NOMO-1 (cell line): ENCODE data around the gene ANKRD23.

Source experiments
- DNase-seq, 2 experiments: peaks; one replicate each; lab custom pipeline; 2025; ENCODE audit not compliant: unreplicated experiment in 2 of 2; lab: John Stamatoyannopoulos, UW

Gene ANKRD23

GRCh38 chr2:96864343-96865091, 20.7 kb upstream of the ANKRD23 start:
- DNase-seq = no peak

DNA sequence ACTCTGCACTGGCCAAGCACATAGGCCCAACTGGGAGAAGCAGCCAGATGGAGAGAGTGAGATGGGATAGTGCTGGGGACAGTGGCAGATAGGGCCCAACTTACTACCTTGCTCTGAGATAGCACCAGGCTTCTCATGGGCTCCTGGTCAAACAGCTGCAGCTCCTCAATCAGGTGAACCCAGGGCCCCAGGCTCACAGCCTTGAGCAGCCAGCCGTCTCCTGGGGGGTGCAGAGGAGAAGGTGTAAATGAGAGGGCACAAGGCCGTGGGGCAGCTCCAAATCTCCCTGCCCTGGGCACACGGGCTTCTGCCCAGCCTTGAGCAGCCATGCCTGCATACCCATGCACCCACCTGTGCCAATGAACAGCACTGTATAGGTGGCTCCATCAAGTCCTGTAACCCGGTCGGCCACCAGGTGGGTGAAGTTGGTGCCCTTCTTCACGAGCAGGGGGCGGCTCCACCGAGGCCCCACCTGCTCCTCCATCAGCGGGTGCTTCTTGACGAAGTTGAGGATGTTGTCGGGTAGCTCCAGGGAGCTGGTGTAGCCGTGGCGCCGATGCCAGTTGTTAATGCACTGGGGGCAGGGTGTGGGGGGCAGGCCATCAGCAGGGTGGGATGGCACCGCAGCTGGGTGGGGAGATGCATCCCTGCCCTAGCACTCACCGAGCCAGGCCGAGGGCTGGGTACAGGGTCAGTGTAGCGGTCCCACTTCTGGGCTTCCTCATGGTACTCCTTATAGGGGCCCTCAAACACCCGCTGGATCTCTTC, 19.9 kb upstream of the ANKRD23 start:
- no peak for DNase-seq

DNA sequence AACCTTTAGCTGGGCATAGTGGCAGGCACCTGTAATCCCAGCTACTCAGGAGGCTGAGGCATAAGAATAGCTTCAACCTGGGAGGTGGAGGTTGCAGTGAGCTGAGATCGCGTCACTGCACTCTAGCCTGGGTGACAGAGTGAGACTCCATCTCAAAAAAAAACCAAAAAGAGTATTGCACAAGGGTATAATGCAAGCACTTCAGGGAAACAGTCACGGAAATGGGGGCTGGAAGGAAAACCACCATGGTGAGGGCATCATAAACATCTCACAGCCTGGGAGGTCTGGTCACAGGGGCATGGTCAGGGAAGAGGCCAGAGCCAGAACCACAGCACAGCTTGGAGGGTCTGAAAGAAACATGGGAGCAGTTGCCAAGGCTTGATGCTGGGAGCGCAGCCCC, 19.2 kb upstream of the ANKRD23 start:
- peak; percentile 21 to 31 for DNase-seq

DNA sequence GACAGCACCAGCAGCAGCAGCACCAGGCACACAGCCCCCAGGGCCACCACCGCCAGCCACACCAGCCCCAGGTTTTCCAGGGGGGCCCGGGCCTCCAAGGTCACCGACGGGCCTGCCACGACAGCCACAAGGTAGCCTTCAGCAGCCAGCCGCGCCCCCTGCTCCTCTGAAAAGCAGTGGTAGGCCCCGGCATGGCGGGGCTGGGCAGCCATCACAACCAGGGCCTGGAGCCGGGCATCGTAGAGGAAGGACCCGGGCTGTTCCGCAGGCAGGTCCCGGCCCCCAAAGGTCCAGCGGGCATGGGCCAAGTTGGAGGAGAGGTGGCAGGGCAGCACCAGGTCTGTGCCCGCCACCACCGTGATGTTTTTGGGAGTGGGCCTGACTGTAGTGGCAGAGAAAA, 17.3 kb upstream of the ANKRD23 start:
- no peak for DNase-seq

- DNase-seq = no peak
Observed at GRCh38 chr2:96860065-96861029, 16.5 kb upstream of the ANKRD23 start.

DNA sequence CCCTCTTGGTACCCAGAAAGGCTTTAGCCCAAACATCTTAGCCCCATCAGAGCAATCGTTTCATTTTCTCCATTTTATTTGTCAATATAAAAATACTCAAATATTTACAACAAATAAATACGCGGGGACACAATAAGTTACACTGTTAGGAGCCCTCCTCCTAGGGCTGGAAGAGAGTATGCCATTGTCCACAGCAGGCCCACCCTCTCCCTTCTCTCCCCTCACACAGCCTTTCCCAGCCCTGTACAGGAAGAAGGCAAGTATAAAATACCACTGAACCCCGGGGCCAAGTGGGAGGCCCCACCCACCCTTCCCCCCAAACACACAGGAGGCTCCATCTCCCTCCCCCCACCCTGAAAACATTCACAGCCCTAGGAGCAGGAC, 15.9 kb upstream of the ANKRD23 start:
- DNase-seq = no peak

DNA sequence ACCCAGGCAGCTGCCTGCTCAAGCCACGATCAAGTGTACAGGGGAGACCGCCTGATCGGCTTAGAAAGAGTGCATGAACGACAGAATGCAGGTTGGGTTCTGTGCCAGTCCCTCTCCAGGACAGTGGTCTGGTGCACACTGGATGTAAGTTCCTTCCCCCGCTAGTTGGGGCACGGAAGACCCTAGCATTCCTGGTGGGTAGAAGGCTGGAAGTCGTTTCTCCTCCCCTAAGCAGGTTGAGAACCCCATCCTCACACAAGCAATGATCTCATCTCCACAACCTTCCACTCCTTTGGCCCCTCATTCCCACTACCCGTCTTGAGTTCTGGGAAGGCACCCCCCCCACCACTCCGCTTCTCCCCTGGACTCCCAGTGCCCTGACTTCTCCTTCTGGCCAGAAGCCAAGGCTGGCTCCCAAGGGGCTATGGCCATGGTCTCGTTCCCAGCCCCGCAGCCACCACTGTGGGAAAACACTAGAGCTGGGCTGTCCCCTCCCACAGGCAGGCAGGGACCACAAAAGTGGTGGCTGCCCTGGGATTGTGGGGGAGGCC, 15.4 kb upstream of the ANKRD23 start:
- no peak for DNase-seq

DNA sequence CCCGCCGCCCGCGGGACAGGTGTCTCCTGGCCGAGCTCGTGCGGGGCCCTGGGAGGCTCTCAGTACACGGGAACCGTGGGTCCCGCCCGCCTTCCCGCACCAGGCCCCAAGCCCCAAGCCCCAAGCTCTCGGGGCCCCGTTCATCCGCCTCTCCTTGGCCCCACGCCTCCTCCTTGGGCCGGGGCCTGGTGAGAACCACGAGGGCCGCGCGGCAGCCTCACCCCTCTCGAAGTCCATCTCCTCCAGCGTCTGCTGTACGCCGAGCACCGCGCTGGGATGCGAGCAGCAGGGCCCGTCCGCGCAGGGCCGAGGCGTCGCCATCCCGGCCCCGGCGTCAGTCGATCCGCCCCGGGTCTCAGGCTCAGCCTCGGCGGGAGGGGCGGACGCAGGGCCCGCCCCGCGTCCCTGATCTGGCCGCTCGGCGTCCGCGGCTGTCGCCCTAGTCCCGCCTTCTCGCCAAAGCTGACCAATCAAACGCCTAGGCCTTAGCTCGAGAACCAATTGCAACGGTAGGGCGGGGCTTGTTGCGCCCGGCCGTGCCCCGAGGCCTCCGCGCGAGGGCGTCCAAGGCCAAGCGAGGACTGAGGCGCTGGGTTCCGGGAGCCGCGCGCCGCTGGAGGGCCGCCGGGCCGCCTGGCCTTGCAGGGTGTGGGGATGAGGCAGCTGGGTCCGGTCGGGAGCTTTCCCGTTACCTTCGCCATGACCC, 14.0 kb upstream of the ANKRD23 start, which contains the start of gene ANKRD39:
Gene ANKRD39, minus strand, starts transcription at position 350 of the 706 bp plus-strand sequence. Its CDS starts 29 bp downstream, at position 321.
- peak; percentile 99 to 100 for DNase-seq

DNA sequence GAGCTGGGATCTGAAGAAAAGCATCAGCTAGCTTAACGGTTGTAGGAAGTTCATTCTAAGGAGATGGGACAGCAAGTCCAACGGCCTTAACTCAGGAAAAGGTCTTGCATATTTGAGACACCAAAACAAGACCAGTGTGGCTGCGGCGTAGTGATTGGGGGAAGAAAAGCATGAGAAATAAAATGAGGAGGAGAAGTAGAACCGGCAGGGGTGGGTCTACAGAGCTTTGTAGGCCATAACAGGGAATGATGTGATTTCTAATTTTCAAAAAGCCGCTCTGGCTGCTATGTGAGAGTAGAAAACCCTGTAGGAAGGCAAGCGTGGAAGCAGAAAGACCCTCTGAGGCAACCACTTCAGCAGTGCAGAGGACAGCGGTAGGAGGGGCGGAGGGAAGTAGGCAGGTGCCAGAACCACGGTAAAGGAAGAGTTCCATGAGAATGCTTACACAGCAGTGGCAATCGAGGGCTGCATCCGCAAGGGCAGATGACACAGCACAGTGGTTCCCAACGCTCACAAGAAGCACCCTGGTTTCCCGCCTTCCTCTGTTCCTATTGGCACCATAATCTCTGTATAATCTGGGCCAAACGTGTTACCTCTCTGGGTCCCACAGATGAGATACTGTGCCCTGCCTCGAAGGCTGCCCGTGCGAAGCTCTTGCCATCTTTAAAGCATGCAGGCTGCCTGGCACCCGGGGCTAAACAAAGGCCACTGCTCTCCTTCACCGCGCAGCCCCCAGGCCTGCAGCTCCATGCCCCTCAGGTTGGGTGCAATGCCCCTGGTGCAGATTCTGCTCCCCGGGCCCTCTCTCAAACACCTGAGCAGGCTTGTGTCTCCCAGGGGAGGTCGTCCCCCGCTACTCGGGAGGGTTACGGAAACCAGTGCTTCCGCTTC, 13.2 kb upstream of the ANKRD23 start:
- DNase-seq = peak; percentile 19 to 27

DNA sequence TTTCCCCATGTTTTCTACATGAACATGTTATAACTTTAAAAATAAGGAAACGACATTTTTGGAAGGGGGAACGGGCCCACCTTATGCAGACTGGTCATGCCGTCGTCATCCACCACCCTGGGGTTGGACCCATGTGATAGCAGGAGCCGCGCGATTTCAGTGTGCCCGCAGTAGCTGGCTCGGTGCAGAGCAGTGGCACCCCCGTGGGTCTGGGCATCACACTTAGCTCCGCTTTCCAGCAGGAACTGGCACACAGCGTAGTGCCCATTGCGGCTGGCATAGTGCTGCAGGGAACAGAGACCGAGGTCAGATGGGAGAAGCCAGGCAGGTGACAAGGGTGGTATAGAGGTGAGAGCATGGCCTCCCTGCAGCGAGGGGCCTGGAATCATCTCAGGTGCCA, 9.5 kb upstream of the ANKRD23 start:
- no peak for DNase-seq

DNA sequence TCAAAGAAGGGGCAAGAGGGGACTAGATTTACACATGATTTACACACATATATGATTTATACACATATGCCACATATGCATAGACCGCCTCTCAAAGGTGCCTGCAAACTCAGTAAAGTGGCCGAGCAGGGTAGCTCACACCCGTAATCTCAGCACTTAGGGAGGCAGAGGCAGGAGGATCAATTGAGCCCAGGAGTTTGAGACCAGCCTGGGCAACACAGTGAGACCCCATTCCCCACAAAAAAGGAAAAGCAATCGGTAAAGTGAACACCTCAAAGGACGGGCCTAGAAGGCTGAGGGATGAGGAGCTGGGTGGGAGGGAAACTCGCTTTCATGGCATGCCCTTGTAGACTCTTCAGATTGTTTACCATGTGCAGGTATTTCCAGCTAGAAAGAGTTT, 8.8 kb upstream of the ANKRD23 start:
- no peak for DNase-seq

- no peak for DNase-seq
Observed at GRCh38 chr2:96848264-96848663, 4.4 kb upstream of the ANKRD23 start.

DNA sequence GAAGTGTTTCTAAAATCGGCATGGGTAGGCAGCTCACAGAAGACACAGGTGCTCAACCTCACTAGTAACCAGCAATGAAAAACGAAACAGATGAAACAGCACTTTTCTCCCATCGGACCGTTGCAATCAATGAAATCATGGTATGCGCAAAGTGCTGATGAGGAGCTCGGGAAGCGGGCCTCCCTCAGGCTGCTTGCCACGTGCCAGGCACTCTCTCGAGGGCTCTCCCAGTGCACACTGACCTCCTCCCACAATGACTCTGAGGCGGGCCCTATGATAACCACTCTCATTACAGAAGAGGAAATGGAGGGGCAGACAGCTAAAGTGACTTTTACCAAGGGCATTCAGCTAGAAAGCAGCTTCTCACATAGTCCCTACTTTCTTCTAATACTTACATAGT, 3.8 kb upstream of the ANKRD23 start:
- no peak for DNase-seq

- no peak for DNase-seq
Observed at GRCh38 chr2:96846825-96847224, 3.0 kb upstream of the ANKRD23 start.

- DNase-seq = no peak
Observed at GRCh38 chr2:96844405-96844808, 586 bp upstream of the ANKRD23 start.

DNA sequence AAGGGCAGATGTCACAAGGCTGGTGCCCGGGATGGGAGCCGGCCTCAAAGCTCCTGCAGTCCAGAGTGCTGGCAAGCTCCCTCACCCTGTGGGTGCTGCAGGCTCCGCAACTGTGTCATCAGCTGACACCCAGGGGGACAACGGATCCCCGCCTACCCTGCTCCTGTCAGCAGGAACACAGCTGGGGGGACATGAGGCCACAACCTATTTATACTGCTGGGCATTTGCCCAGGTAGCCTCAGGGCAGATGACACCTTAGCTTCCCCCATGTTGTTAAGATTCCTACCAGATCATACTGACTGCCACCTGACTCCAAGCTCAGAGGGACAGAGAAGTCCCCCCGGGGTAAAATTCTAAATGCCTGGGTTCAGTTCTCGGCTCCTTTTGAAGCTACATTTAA, 1.2 kb downstream of the ANKRD23 start:
- DNase-seq = no peak

DNA sequence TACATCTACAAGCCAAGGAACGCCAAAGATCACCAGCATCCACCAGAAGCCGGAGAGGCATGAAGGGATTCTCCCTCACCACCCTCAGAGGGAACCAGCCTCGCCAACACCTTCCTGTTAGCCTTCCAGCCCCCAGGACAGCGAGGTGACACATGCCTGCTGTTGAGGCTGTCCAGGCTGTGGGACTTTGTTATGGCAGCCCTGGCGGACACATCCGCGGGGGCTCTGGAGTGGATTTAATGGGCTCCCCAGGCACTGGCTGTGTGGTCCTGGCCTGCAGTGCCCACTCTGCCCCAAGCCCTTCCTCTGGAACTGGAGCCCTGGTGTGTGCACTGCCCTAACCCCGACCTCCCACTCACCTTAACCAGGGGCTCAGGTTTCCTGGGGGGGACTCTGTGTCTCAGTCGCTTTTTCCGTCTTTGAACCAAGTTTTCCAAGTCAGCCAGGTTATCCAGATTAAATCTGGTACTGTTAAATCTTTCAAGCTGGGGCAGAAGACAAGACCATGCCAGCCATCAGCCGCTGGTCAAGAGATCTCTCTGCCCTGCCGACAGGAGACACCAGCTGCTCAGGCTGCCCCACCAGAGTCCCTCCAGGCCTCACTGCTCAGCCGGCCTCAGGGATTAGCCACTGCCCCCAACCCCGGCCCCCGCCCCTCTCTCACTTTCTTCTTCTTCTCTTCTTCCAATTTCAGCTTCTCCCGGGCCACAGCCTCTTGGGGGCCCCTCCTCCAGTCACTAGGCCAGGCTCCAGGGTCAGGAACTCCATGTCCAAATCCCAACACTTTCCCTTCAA, 1.9 kb downstream of the ANKRD23 start:
- DNase-seq = no peak
